HG02642 (cell line): ENCODE data around the gene SLC35F3.
"Not testable (repeated sequence)": the region's sequence is repeated elsewhere in the genome, so short reads cannot be mapped to it uniquely, and the experiment has no call there.

Source experiments
- ATAC-seq: cut with Tn5 transposase; IDR thresholded peaks from one replicate; pipeline ENCODE4 v1.9.1; 2021; ENCODE audit warnings: mild to moderate bottlenecking; ENCODE audit not compliant: unreplicated experiment, poor library complexity

SLC35F3 gene

DNA sequence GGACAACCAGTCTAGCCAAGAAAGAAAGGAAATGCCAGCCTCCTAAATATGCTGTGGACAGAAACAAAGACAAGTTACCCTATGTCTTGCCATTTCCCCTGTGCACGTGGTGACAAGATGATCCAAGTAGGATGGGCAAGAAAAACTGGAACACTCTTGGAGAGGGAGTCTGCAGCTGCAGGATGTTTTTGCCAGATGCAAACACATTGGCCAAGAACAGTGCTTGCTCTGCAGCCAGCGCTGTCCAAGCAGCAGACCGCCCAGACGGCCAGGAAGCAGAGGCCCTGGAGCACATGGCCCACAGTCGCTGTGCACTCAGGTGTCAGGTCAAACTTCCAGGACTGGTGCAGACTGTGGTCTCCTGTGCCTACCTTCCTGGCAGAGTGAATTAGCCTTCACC is 189.3 kb downstream of the SLC35F3 start:
- ATAC-seq: no peak

DNA sequence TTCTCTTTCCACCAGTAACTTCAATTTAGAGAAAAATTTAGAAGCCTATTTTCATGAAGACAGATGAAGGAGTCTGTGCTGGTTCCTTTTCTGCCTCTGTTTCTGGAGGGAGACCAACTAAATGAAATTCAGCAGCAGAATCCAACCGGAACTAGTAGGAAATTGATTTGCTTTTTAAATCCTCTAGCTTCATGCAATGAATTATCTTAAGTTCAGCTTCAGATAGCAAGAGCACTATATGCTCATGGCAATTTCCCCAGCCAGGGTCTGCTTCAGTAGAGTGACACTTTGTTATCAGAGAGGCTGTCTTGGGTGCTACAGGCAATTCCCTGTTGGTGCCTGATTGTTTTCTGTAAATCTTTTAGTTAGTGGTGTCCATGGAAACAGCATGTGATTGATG is 189.7 kb downstream of the SLC35F3 start:
- no peak for ATAC-seq

DNA sequence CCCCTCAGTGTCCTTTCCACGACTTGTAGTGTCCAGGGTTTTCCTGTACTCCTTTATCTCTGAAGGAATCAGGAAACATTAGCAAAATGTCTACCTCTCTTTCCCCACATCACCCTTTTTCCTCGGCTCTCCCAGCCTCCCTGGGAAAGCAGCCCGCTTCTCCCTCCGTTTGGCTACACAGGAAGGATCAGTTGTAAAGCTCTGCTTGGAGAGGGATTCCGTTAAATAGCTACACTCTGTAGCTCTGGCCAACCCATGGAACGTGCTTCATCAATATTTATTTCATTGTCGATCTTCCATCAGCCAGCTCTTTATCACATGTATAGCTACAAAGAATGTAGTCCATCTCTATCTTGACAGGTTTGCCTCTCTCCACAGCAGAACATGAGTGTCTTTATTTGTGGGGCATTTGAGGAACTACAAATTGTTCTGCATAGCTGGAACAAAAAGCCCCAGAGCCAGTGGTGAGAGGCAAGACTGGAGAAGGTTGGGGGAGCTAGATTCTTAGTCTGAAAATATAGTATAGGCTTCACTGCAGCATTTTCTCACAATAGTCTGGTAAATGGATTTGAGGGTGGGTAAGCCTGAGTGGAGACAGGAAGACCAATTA is 191.8 kb downstream of the SLC35F3 start:
- no peak for ATAC-seq

DNA sequence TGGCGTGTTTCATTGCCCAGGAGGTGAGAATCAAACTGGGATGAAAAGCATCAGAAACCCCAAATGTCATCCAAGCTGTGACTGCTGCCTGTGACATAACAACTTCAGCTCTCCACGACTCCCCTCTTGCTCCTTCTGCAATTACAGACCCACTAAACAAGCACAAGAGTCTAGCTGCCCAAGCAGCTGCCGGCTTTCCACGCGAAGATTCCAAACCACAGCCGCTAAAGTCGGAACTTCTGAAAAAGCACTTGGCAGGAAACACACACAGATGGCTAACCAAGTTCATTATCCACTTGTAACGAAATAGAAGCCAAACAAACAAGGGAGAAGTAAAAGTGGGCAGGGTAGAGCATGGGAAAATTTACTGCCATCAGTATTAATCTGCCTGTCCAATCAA is 198.1 kb downstream of the SLC35F3 start:
- no peak for ATAC-seq

DNA sequence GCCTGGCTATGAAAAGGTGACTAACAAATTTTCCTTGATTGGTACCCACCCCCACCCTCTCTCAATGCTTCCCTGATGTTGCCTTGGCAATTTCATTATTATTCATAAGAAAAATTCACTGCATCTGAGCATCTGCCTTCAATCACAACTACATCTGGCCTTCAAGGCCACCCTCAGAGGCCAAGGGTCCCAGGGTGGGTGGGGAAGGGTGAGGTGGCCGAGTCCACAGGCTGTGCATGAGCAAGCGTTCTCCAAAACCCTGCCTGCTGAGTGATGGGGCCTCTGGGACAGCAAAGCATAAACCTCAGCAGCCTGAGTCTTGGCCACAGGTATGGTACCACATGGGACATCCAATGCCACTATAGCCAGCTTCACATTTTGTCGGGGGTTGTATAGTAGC is 198.7 kb downstream of the SLC35F3 start:
- ATAC-seq: no peak

DNA sequence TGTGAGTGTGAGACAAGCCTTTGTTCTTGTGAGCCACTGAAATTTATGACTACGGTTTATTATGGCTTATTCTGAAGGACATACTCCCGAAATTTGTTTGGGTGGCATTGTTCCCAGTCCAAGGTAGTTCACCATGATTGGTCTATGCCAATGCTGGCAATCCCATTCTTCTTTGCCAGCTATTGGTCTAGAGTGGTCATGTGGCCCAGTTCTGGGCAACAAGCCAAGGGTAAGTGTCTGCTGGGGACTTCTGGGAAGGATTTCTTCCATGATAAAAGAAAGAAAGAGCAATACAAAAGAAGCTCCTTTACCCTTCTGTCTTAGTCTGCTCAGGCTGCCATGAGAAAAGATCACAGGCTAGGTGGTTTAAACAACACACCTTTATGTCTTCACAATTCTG is 201.6 kb downstream of the SLC35F3 start:
- ATAC-seq: no peak

DNA sequence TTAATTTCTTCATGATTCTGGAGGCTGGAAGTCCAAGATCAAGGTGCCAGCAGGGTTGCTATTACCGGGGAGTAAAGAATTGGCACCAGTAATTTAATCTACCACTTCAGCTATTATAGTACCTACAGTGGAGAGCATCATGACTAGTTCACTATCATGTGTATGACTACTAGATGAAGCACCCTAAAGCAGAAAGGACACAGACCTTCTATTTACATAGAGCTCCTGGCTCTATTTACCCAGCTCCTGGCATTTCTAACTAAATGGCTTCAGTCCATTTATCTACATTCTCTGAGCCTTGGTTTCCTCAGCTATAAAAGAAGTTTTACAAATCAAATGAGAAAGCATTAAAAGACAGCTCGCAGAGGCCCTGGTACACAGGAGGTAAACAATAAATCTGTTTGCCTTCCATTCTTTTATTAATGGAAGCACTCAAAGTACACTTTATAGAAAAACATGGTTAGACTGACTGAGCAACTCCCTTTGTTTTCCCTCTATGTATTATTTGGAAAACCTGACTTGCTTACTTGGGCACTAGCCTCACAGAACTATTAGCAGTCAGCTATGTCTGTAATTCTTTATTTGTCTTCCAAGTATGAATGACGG is 203.0 kb downstream of the SLC35F3 start:
- no peak for ATAC-seq

DNA sequence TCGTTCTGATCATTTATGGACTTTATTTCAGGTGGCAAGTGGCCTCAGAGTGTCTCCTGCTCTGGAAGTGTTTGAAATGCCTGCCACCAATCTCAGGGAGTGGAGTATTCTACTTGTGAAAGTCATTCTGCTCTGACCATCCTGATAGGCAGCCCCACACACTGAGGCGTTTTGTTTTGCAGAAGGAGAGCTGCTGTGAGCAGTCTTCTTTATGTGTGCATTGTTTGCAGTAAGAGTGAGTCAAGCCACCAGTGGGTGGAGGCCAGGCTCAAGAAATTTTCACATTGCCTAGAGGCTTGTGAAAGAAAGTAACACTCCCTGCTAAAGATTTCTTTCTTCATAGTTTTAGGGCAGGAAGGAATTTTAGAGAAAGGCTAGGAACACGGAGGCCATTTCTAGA is 204.4 kb downstream of the SLC35F3 start:
- ATAC-seq: no peak

DNA sequence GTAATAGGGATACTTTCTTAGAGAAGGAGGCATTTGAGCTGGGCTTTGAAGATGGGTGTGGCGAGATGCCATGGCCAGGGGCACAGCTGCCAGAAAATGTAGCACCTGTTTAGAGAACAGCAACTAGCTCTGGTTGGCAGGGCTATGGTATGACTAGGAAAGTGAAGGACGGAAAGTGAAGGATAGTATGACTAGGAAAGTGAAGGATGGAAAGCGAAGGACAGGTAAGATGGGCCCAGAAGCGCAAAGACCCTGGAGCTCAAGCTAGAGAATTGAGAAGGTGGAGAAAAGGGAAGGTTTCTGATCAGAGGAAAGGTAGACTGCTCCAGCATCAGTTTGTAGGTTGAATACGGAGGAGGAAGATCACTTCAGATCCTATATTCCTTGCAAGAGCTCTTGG is 205.4 kb downstream of the SLC35F3 start:
- no peak for ATAC-seq

DNA sequence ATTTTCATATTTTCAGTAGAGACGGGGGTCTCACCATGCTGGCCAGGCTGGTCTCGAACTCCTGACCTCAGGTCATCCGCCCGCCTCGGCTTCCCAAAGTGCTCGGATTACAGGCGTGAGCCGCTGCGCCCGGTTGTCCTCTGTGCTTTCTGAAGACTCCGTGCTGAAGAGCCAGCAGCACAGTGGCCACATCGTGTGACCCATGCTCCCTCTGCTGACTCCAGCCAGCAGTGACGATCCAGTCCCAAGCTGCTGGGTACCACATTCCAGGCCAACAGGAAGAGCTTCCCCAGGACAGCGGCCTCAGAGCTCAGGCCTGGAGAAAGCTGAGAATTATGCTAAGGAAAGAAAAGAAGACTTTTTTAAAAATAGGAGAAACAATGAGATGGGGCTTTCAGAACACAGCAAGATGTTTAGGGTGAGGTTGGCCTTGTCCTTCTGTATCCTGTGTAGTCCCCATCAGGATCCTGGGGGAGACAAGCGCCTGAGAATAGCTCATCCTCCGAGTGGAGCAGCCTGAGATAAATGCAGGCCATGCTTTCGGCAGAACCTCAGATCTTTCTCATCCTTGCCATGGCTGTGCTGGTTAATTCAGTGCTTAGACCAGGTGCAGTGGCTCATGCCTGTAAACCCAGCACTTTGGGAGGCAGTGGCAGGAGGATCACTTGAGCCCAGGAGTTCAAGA is 207.1 kb downstream of the SLC35F3 start:
- no peak for ATAC-seq

DNA sequence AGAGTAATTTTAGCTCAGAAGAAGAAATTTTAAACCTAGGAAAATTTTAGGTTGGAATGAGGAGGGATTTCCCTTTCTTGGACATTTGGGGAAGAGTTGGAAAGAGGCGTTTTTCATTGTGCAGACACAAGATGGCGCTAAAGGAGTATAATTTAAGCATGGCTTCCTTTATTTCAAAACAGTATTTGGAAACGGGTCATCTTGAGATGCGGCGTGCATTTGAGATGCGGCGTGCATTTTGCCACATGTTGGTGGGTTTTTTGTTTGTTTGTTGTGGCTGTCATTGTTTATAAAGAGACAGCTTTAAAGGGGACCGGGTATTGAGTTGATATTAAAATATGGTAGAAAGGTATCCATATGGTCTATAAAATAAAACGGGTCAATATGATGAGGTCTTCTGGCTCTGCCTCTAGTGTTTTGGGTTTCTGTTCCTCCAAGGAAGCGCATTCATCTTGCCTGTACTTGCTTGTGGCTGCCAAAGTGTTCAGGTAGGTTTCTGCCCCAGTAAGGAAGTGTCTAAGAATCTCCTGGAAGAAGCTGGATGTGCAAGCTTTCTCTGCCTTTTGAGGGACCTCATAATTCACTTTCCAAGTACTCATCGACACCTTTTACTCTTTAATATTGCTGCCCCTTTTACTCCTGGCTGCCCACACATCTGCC is 210.3 kb downstream of the SLC35F3 start:
- ATAC-seq: no peak

DNA sequence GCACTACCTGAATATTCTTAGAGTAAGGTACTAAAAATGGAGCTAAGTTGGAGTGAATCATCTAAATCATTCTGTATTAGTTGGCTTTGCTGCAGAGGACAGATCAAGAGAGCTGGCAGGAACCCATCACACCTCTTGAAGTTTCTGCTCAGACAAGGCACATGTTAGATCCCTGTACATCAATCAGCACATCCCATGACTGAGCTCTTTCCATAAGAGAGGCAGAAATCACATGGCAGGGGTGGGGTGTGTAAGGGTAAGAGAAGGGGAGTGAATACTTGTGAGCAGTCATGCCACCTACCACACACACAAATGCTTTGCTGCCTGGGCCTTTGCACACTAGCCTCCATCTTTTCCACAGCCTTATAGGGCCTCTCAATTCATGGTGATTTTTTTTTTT is 214.4 kb downstream of the SLC35F3 start:
- ATAC-seq: no peak

DNA sequence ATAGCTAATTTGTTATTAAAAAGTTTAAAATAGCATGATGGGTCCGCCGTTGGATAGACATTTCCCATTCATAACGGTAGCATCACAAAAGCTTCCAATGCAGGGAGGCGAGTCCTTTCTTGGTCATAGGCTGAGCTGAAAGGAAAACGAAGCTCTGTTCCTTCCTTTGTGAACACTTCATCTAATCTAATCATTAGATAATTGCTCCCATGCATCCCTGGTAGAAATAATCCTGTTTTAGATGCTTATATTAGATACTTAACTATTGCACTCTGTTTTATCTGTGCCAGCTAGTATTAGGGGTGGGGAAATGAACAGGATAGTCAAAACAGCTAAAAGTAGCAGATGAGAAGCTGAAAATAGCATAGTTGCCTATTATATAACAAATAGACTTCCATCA is 215.0 kb downstream of the SLC35F3 start:
- ATAC-seq: no peak

DNA sequence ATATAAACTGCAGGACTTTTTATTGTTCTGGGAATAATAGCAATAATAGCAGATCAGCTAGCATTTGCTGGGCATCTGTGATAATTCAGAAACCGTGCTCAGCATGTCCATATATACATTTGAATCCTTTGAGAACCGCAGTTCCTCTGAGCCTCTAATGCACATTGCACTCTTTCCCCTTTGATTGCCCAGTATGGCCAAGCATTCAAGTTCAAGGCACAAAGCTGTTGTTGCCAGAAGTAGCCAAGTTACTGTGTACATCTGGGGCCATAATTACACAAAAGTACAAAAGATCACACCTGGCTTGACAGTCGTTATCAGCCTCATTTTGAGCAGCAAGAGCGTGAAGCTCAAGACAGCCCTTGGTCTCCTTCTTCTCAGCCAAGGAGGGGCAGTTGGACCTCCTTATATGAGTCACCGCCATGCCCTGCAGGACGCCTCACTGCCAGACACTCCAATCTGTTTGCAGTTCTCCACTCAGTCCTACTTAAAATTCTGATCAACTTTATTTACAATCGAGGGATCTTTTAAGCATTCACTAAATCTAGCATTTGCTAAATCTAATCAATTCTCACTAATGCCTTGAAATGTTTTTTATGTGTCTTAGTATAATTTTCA is 216.0 kb downstream of the SLC35F3 start:
- ATAC-seq: no peak

DNA sequence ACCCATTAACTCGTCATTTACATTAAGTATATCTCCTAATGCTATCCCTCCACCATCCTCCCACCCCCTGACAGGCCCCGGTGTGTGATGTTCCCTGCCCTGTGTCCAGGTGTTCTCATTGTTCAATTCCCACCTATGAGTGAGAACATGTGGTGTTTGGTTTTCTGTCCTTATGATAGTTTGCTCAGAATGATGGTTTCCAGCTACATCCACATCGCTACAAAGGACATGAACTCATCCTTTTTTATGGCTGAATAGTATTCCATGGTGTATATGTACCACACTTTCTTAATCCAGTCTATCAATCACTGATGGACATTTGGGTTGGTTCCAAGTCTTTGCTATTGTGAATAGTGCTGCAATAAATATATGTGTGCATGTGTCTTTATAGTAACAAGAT is 217.2 kb downstream of the SLC35F3 start:
- ATAC-seq: not testable (repeated sequence)

DNA sequence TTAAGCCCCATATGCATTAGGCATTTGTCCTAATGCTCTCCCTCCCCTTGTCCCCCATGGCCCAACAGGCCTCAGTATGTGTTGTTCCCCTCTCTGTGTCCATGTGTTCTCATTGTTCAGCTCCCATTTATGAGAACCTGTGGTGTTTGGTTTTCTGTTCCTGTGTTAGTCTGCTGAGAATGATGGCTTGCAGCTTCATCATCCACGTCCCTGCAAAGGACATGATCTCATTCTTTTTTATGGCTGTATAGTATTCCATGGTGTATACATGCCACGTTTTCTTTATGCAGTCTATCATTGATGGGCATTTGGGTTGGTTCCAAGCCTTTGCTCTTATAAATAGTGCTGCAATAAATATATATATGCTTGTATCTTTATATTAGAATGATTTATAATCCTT is 218.1 kb downstream of the SLC35F3 start:
- not testable (repeated sequence) for ATAC-seq

DNA sequence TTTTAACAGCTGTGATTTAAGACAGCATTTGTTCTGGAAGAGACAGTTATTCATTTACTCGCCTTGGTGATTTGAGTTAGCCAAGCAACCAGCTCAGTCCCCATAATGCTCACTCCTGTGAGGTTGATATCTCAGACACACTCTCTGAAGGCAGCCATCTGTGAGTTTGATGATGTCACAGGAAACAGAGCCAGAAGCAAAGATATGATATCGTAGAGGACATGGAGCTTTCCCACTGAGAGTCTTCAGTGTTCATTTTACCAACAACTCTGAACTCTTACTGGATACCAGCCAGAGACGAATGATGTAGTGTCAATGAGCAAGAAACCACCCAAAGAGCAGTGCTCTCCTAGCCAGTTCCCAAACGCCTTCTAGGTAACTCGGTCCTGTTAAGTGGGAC is 219.4 kb downstream of the SLC35F3 start:
- no peak for ATAC-seq

DNA sequence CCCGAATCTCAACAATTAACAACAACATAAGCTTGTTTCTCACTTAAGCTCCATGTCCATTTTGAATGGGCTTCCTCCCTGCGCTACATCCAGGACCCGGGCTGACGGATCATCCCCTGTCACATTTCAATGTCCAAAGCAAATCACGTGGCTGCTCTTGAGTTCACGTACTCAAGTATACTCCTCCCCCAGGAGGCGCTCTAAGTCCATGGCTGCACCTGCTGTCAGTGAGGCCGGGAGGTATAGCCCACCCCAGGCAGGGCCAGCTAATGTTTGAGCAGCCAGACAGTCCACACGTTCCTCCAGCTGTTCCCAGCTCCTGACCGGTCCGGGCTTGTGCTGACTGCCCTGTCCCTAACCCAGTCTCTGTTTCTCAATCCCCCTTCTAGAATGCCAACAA is 220.8 kb downstream of the SLC35F3 start:
- no peak for ATAC-seq

DNA sequence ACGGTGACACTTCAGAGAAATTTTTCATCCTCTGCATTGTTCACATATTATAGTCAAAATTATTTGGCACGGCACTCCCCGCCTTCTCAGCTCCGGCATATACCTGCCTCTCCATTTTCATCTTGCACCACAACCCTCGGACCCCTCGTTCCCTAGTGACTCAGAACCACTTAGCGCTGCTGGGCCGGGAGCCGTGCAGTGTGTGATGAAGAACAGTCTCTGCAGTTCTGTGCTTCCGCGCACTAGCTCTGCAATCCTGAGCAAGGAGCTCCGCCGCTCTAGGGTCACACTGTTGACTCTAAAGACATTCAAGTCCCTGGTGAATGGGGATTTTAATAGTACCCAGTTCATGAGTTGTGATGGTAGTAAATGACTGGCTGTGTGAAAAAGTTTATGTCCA is 221.2 kb downstream of the SLC35F3 start:
- no peak for ATAC-seq

DNA sequence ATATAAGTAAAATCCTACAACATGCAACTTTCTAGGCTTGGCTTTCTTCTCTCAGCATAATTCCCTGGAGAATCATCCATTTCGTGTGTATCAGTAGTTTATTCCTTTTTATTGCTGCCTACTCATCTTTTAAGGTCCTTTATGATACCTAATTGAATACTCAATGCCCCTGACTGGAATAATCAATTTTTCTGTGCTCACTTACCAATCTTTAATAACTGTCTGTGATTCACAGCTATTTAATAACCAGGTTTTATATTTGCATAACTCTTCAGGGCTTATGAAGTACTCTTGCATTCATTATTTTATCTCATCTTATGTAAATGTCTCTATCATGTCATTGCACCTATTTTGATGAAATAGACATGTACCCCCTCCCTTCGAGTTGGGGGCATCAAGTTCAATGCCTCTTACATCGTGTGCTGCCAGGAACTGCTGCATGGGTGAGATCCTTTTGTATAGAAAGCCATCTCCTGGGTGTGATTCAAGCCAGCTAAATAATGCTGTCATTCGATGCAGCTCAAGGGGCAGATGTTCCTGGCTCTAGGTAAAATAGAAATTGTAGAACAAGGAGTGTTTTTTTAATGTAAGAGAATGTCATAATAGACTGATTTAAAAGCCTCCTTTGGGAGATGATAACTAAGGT is 222.7 kb downstream of the SLC35F3 start:
- ATAC-seq: no peak

DNA sequence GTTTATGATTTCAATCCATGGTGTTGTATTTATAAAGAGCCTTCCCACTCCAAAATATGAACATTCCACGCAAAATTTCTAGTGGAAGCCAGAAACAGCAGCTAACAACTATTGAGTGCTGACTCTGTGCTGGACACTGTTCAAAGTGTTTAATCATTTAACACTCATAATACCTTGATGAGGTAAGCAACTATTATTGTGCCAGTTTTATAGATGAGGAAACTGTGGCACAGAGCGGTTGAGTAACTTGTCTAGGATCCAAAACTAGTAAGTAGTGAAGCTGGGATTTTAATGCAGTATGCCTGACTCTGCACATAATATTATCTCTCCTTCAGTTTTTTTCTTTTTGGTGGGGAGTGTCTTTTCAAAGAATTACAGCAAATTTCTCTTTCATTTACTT is 228.3 kb downstream of the SLC35F3 start:
- ATAC-seq: no peak
